Fibroblast of mammary gland (primary cell): ENCODE results near the gene ANKRD22.

Experiments
- DNase-seq: peaks from one replicate; pipeline ENCODE4 v3.0.0-alpha.2; 2010; ENCODE audit warnings: low read depth
- H3K4me3 ChIP-seq: 2 replicates; pipeline ENCODE4 v1.5.1; 2011; ENCODE audit warnings: low read depth, mild to moderate bottlenecking, low read length, moderate library complexity; ENCODE audit not compliant: control insufficient read depth
- CTCF ChIP-seq: conservative IDR thresholded peaks from 2 replicates; pipeline ENCODE4 v1.5.1; 2011; ENCODE audit warnings: low read depth, low read length, inconsistent platforms; ENCODE audit not compliant: control insufficient read depth, insufficient read depth

The ANKRD22 gene

GRCh38 chr10:88861036-88861435 lies 9.4 kb upstream of the ANKRD22 start:
- TF ChIP-seq CTCF, result no peak
- no peak overlapping the region for H3K4me3 ChIP-seq
- no peak for DNase-seq

DNA sequence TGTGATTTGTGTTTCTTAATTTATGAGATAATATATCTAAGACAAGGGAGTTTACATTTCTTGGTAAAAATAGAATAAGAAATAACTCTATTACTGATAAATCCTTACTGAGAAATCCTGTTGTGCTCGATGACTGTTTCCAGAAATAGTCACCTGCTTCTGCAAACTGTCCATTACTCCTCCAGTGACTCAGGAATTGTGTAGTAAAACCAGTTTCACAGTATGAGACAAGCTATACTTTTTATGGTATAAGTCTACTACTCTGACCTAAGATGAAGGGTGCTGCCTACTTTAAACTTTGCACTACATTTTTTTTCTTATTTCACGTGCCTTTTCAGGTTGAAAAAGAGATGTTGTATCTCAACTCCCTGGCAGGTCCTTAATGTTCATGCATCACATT lies 6.8 kb upstream of the ANKRD22 start:
- no peak overlapping the region for H3K4me3 ChIP-seq
- DNase-seq, result no peak
- no peak for TF ChIP-seq CTCF

GRCh38 chr10:88857831-88858230 lies 6.2 kb upstream of the ANKRD22 start:
- DNase-seq, result no peak
- H3K4me3 ChIP-seq, result no peak overlapping the region
- TF ChIP-seq CTCF, result no peak

- no peak overlapping the region for H3K4me3 ChIP-seq
- no peak for TF ChIP-seq CTCF
Measured at GRCh38 chr10:88854684-88855083, 3.0 kb upstream of the ANKRD22 start.

GRCh38 chr10:88853155-88853881 lies 1.7 kb upstream of the ANKRD22 start:
- DNase-seq, result no peak
- H3K4me3 ChIP-seq, result no peak overlapping the region
- no peak for TF ChIP-seq CTCF

More at GRCh38 chr10:88854684-88855083, 3.0 kb upstream of the ANKRD22 start:
- no peak for DNase-seq

- no peak for TF ChIP-seq CTCF
- DNase-seq, result no peak
- H3K4me3 ChIP-seq, result no peak overlapping the region
Measured at GRCh38 chr10:88852327-88852726, 683 bp upstream of the ANKRD22 start.
